ENCODE measurements around the gene FIGN.

FIGN gene

GRCh38 chr2:163551616-163552373, 184.0 kb downstream of the FIGN start:
- Histone ChIP-seq H3K9ac (ENCODE audit: insufficient read length) (no peak overlapping the region), H3K9me3 (ENCODE audit: low read depth, low read length) (no peaks in the 10 kb centered on the region), H3K36me3 (ENCODE audit: insufficient read depth, low read length) (no peaks in the 10 kb centered on the region), H3K27ac (no peak overlapping the region), H3K4me3 (no peak overlapping the region)
- TF ChIP-seq EZH2 (IDR thresholded peaks at IDR 0.05) (no peak), POLR2AphosphoS5 (IDR thresholded peaks at IDR 0.05; ENCODE audit: borderline replicate concordance, low read depth, low read length) (no peak), FOXP2 (optimal IDR thresholded peaks at IDR 0.05; ENCODE audit: control extremely low read depth, extremely low read length, insufficient read depth) (no peak)
- DNase-seq (ENCODE audit: low read depth, low spot score), result no peak

- no peaks in the 10 kb centered on the region for H3K36me3 ChIP-seq (ENCODE audit: insufficient read depth, low read length)
- H3K4me3 ChIP-seq, result no peak overlapping the region
- TF ChIP-seq EZH2 (IDR thresholded peaks at IDR 0.05) (no peak), POLR2AphosphoS5 (IDR thresholded peaks at IDR 0.05; ENCODE audit: borderline replicate concordance, low read depth, low read length) (no peak), FOXP2 (optimal IDR thresholded peaks at IDR 0.05; ENCODE audit: control extremely low read depth, extremely low read length, insufficient read depth) (no peak)
- H3K9ac ChIP-seq (ENCODE audit: insufficient read length), result no peak overlapping the region
- DNase-seq (ENCODE audit: low read depth, low spot score), result no peak
- no peaks in the 10 kb centered on the region for H3K9me3 ChIP-seq (ENCODE audit: low read depth, low read length)
- H3K27ac ChIP-seq, result no peak overlapping the region
Observed at GRCh38 chr2:163548970-163549369, 186.8 kb downstream of the FIGN start.

All from SK-N-MC (cell line).